H1 (cell line): ENCODE data around the gene MAJIN. TPM values are rescaled to one million over a fixed set of nuclear protein-coding genes. Genes with fewer than 3 reads are reported as not detected.

Experiments used
- ATF2 ChIP-seq: IDR thresholded peaks from 2 replicates; pipeline ENCODE4 v1.6.1; 2012; ENCODE audit warnings: low read length, inconsistent platforms
- BCL11A ChIP-seq, 2 experiments: IDR thresholded peaks; one replicate each; pipeline ENCODE4 v1.6.1; 2011; ENCODE audit warnings: low read depth in 2 of 2, low read length in 2 of 2, mild to moderate bottlenecking in 2 of 2
- CEBPB ChIP-seq: IDR thresholded peaks from 2 replicates; pipeline ENCODE4 v1.6.1; 2012; ENCODE audit warnings: low read depth, low read length
- CHD1 ChIP-seq: IDR thresholded peaks from 2 replicates; pipeline ENCODE4 v1.6.1; 2012; ENCODE audit warnings: low read depth, low read length, improper control_type of control experiment
- CREB1 ChIP-seq: IDR thresholded peaks from 2 replicates; pipeline ENCODE4 v1.6.1; 2012; ENCODE audit warnings: inconsistent platforms
- CTCF ChIP-seq, 3 experiments: IDR thresholded peaks; 1 replicate in 2 of 3; 2 replicates in 1 of 3; pipeline versions ENCODE4 v1.5.1 to v1.6.1; 2011; ENCODE audit warnings: low read length in 3 of 3, mild to moderate bottlenecking in 3 of 3, inconsistent platforms in 2 of 3, low read depth in 1 of 3, moderate library complexity in 1 of 3; ENCODE audit not compliant: insufficient read depth in 1 of 3; ENCODE audit errors: control extremely low read depth in 1 of 3
- GABPA ChIP-seq: IDR thresholded peaks from 2 replicates; pipeline ENCODE4 v1.6.1; 2011; ENCODE audit warnings: mild to moderate bottlenecking, low read length, moderate library complexity, borderline replicate concordance; ENCODE audit not compliant: insufficient read depth
- JUND ChIP-seq: IDR thresholded peaks from 2 replicates; pipeline ENCODE4 v1.6.1; 2011; ENCODE audit warnings: mild to moderate bottlenecking, improper control_type of control experiment, low read length
- KDM1A ChIP-seq: fragments of 200-600, 300-600 bp; sonication (generic); IDR thresholded peaks from 2 replicates; pipeline ENCODE4 v1.7.1; 2016; ENCODE audit warnings: mild to moderate bottlenecking, low read length, borderline replicate concordance
- KDM4A ChIP-seq: IDR thresholded peaks from one replicate; pipeline ENCODE4 v1.7.1; 2012; ENCODE audit warnings: low read depth, mild to moderate bottlenecking, moderate library complexity, low read length, inconsistent platforms; ENCODE audit not compliant: severe bottlenecking
- KDM5A ChIP-seq: fragments of 200-600 bp; IDR thresholded peaks from 2 replicates; pipeline ENCODE4 v1.7.1; 2012; ENCODE audit warnings: mild to moderate bottlenecking, low read length, inconsistent platforms, mixed read lengths
- MAFK ChIP-seq: IDR thresholded peaks from 2 replicates; pipeline ENCODE4 v1.6.1; 2012; ENCODE audit warnings: low read depth, mild to moderate bottlenecking, improper control_type of control experiment, low read length
- RAD21 ChIP-seq, 2 experiments: IDR thresholded peaks in 1 of 2; conservative IDR thresholded peaks in 1 of 2; 2 replicates each; pipeline ENCODE4 v1.6.1; 2011; ENCODE audit warnings: low read depth in 2 of 2, low read length in 2 of 2, improper control_type of control experiment in 1 of 2, inconsistent platforms in 1 of 2, mild to moderate bottlenecking in 1 of 2, moderate library complexity in 1 of 2
- SIN3A ChIP-seq, 2 experiments: IDR thresholded peaks in 1 of 2; conservative IDR thresholded peaks in 1 of 2; 2 replicates each; pipeline ENCODE4 v1.6.1; 2011 to 2012; ENCODE audit warnings: low read length in 2 of 2, improper control_type of control experiment in 1 of 2, low read depth in 1 of 2, mild to moderate bottlenecking in 1 of 2
- SP2 ChIP-seq: IDR thresholded peaks from 2 replicates; pipeline ENCODE4 v1.6.1; 2012; ENCODE audit warnings: mild to moderate bottlenecking, low read length, inconsistent platforms
- USF2 ChIP-seq: IDR thresholded peaks from 2 replicates; pipeline ENCODE4 v1.6.1; 2011; ENCODE audit warnings: low read length, improper control_type of control experiment
- polyA plus RNA-seq, 7 experiments: library from polyadenylated mRNA; depleted of rRNA in 3 of 7; stranded (reverse) in 5 of 7; unstranded in 2 of 7; fragments of >200 nt in 5 of 7; fragments of 200-250 nt in 2 of 7; gene quantifications; 1 replicate in 5 of 7; 2 replicates in 1 of 7; 4 replicates in 1 of 7; pipeline versions ENCODE4 v1.2.1 to v1.2.3, GENCODE V29; 2011 to 2013; ENCODE audit warnings: missing spikeins in 2 of 7, mixed read lengths in 2 of 7
- total RNA-seq: library from RNA; stranded (reverse); fragmentation: NEBNext Ultra II Directional; extraction: Animal tissue kit (Norgen Biotek cat#: 25700); gene quantifications from 2 replicates; pipeline ENCODE4 v1.2.1, GENCODE V29; 2021
- TF ChIP-seq, protein P1 (sequence below): IDR thresholded peaks from 2 replicates; pipeline ENCODE4 v1.6.1; 2011; ENCODE audit warnings: low read depth, mild to moderate bottlenecking, low read length; ENCODE audit not compliant: insufficient read depth

Gene MAJIN
- total and polyA plus RNA-seq, 2 of the 8 experiments (the other 6 are each of a cell fraction or from before 2014, with no cell fraction given), result not detected

DNA sequence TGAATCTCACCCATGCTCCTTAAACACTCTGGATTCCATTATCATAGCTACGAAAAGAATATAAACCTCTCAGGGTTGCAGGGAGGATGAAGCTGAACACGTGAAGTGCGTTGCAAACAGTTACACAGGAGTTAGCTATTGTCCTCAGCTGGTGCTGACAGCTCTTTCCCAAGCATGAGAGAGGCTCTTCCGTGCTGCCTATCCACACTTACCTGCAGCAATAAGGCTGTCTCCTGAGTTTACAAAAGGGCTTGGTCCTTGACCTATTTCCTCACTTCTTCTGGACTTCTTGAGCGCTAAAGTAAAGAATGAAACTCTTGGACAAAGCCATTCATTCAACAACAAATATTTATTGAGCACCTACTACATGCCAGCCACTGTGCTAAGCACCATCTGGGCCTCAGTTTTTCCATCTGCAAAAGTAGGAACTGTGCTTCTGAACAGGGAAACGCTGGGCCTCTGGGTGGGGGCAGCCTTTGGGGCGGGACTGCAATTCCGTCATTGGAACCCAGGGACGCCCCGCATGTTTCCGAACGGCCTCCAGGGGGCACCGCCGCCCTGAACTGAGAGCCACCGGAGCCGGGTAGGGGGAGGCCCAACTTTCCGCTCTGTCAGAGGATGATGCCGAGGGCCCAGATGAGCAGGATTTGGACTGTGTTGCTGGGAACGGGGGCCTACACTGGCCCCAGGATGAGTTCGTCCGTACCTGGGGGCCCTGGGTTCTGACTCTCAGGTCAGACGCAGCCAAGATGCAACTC lies 41.4 kb upstream of the MAJIN start (continued):
- no peak for TF ChIP-seq USF2
- TF ChIP-seq GABPA, result no peak
- TF ChIP-seq CREB1, result peak; percentile 43; the same call in 1 of the 2 replicates
- TF ChIP-seq RAD21 (IDR thresholded peaks at IDR 0.05 in 1 of 2, conservative IDR thresholded peaks at IDR 0.05 in 1 of 2; ENCODE audit: low read depth in 2 of 2, low read length in 2 of 2), result peak; percentile 71 to 81
- TF ChIP-seq CHD1, result no peak
- peak; percentile 57 to 62; a peak in 1 of 4 replicates for TF ChIP-seq SIN3A (conservative IDR thresholded peaks at IDR 0.05 in 1 of 2, IDR thresholded peaks at IDR 0.05 in 1 of 2; ENCODE audit: low read depth in 1 of 2, low read length in 2 of 2)
- 0 out of 2 replicates have a peak, but pooled peaks have one; percentile 19 for TF ChIP-seq ATF2
- no peak for TF ChIP-seq SP2
- no peak for TF ChIP-seq KDM1A
- peak; percentile 20 for TF ChIP-seq KDM4A
- peak; percentile 61 to 94 (median 78) for TF ChIP-seq CTCF (IDR thresholded peaks at IDR 0.05; ENCODE audit: control extremely low read depth in 1 of 3, insufficient read depth in 1 of 3, low read depth in 1 of 3, low read length in 3 of 3)
- no peak for TF ChIP-seq BCL11A (IDR thresholded peaks at IDR 0.05; ENCODE audit: low read depth in 2 of 2, low read length in 2 of 2)
- no peak for TF ChIP-seq MAFK
- TF ChIP-seq KDM5A, result no peak
- 0 out of 2 replicates have a peak, but pooled peaks have one; percentile 4 for TF ChIP-seq JUND
- no peak for TF ChIP-seq CEBPB
- TF ChIP-seq, protein P1, sequence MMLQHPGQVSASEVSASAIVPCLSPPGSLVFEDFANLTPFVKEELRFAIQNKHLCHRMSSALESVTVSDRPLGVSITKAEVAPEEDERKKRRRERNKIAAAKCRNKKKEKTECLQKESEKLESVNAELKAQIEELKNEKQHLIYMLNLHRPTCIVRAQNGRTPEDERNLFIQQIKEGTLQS, result no peak
